Neural cell (in vitro differentiated cells): Measurements from ENCODE around the gene SNTB2. TPM values are rescaled to one million over a fixed set of nuclear protein-coding genes. Genes with fewer than 3 reads are reported as not detected.

Experiments
- H2AFZ ChIP-seq: fragments of 200-600, 300-800 bp; sonication (generic), shearing (Covaris generic); 2 replicates; pipeline ENCODE4 v1.6.0; 2014; ENCODE audit warnings: low read depth, mild to moderate bottlenecking, antibody characterized with exemption, low read length, moderate library complexity
- H3F3A ChIP-seq: fragments of 200-600 bp; shearing (Covaris generic); 2 replicates; pipeline ENCODE4 v1.6.1; 2016; ENCODE audit warnings: mild to moderate bottlenecking, moderate library complexity, mixed read lengths, antibody characterized with exemption, low read length; ENCODE audit not compliant: insufficient read depth, poor library complexity, severe bottlenecking
- H3K27ac ChIP-seq: fragments of 200-600, 300-800 bp; sonication (generic), shearing (Covaris generic); 2 replicates; pipeline ENCODE4 v1.5.1; 2014; ENCODE audit warnings: mild to moderate bottlenecking, low read length, moderate library complexity
- H3K27me3 ChIP-seq: fragments of 300-800, 200-600 bp; sonication (generic), shearing (Covaris generic); 2 replicates; pipeline ENCODE4 v1.6.0; 2014; ENCODE audit warnings: mild to moderate bottlenecking, low read depth, low read length, moderate library complexity; ENCODE audit not compliant: insufficient read depth
- H3K36me3 ChIP-seq: fragments of 300-800, 200-600 bp; sonication (generic), shearing (Covaris generic); 2 replicates; pipeline ENCODE4 v1.5.1; 2014; ENCODE audit warnings: mild to moderate bottlenecking, antibody characterized with exemption, low read length, moderate library complexity; ENCODE audit not compliant: insufficient read depth
- H3K4me2 ChIP-seq: fragments of 300-800, 200-600 bp; sonication (generic), shearing (Covaris generic); 2 replicates; pipeline ENCODE4 v1.6.0; 2014; ENCODE audit warnings: mild to moderate bottlenecking, low read length
- H3K4me3 ChIP-seq: fragments of 300-800, 200-600 bp; sonication (generic), shearing (Covaris generic); 2 replicates; pipeline ENCODE4 v1.5.1; 2014; ENCODE audit warnings: mild to moderate bottlenecking, low read length, moderate library complexity
- H3K79me2 ChIP-seq: fragments of 200-600 bp; shearing (Covaris generic); replicated peaks from 2 replicates; pipeline ENCODE4 v1.6.0; 2014; ENCODE audit warnings: mild to moderate bottlenecking, low read length, moderate library complexity; ENCODE audit not compliant: insufficient read depth
- H3K9ac ChIP-seq: fragments of 300-800, 200-600 bp; sonication (generic), shearing (Covaris generic); 2 replicates; pipeline ENCODE4 v1.6.1; 2016; ENCODE audit warnings: mild to moderate bottlenecking, low read length, mixed read lengths
- H3K9me2 ChIP-seq: fragments of 200-600 bp; shearing (Covaris generic); 2 replicates; pipeline ENCODE4 v1.6.1; 2016; ENCODE audit warnings: mild to moderate bottlenecking, low read length, mixed read lengths; ENCODE audit not compliant: insufficient read depth
- H3K9me3 ChIP-seq: fragments of 200-600, 300-800 bp; sonication (generic), shearing (Covaris generic); 2 replicates; pipeline ENCODE4 v1.6.1; 2016; ENCODE audit warnings: mild to moderate bottlenecking, mixed run types, low read length, moderate library complexity, mixed read lengths
- H4K20me1 ChIP-seq: fragments of 200-600 bp; shearing (Covaris generic); 2 replicates; pipeline ENCODE4 v1.6.1; 2016; ENCODE audit warnings: mild to moderate bottlenecking, mixed run types; ENCODE audit not compliant: insufficient read depth
- EP300 ChIP-seq: fragments of 450-650 bp; conservative IDR thresholded peaks from 2 replicates; pipeline ENCODE4 v1.6.1; 2014; ENCODE audit warnings: antibody characterized with exemption, mild to moderate bottlenecking, moderate library complexity; ENCODE audit not compliant: poor library complexity, severe bottlenecking
- EZH2 ChIP-seq: fragments of 200-600, 300-800 bp; shearing (Covaris generic), sonication (generic); IDR thresholded peaks from 2 replicates; pipeline ENCODE4 v1.6.1; 2014; ENCODE audit warnings: antibody characterized with exemption, low read length, borderline replicate concordance, mild to moderate bottlenecking; ENCODE audit not compliant: insufficient read depth, poor library complexity, severe bottlenecking
- MXI1 ChIP-seq: fragments of 450-650 bp; conservative IDR thresholded peaks from 2 replicates; pipeline ENCODE4 v1.6.1; 2014; ENCODE audit warnings: antibody characterized with exemption, mild to moderate bottlenecking; ENCODE audit not compliant: poor library complexity, severe bottlenecking
- POLR2AphosphoS5 ChIP-seq: IDR thresholded peaks from 2 replicates; pipeline ENCODE4 v1.6.1; 2012
- RAD21 ChIP-seq: fragments of 450-650 bp; conservative IDR thresholded peaks from 2 replicates; pipeline ENCODE4 v1.6.1; 2014; ENCODE audit warnings: antibody characterized with exemption, mild to moderate bottlenecking, moderate library complexity
- SMC3 ChIP-seq: fragments of 450-650 bp; conservative IDR thresholded peaks from 2 replicates; pipeline ENCODE4 v1.6.1; 2014; ENCODE audit warnings: antibody characterized with exemption, mild to moderate bottlenecking, moderate library complexity; ENCODE audit not compliant: poor library complexity
- TAF1 ChIP-seq: IDR thresholded peaks from 2 replicates; pipeline ENCODE4 v1.6.1; 2012; ENCODE audit warnings: low read depth
- polyA plus RNA-seq: library from polyadenylated mRNA; depleted of rRNA; stranded (reverse); fragments of >200 nt; gene quantifications from 2 replicates; pipeline ENCODE4 v1.2.3, GENCODE V29; 2014
- TF ChIP-seq, protein P1 (sequence below): IDR thresholded peaks from 2 replicates; pipeline ENCODE4 v1.6.1; 2012; ENCODE audit warnings: borderline replicate concordance
- TF ChIP-seq, protein P2 (sequence below): fragments of 450-650 bp; IDR thresholded peaks from 2 replicates; pipeline ENCODE4 v1.5.1; 2014; ENCODE audit warnings: antibody characterized with exemption, mild to moderate bottlenecking, moderate library complexity; ENCODE audit not compliant: poor library complexity, severe bottlenecking

SNTB2 gene
- polyA plus RNA-seq, 1 donor from 2014 or later = 7.0 TPM

DNA sequence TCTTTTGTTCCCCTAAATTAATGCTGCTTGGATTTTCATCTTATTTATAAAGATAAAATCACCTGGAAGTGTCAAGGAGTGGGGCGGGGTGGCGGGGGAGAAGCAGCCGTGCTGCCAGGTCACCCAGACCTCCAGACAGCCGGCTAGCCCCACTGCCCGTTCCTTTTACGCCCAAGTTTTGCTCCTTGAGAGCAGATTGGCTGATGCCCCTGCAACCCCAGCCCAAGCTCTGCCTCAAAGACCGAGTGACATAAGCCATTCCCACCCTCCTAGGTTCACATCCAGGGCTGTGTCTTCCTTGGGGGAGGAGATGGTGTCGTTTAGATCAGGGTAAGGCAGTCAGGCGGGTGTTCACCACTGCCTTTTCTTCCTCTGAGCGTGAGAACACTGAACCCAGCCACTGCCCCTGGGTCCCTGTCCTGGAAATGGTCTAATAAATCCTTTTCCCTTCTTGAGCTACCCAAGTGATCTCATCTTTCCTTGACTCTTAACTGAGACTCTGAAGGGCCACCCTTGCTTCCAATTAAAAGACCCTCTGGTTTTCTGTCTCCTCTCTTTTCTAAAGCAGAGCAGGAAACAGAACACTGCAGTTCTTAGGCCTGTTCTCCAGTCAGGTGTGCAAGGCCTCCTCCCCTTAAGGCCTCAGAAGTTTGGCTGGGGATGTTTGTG lies 137.8 kb downstream of the SNTB2 start (continued):
- TF ChIP-seq, protein P1, sequence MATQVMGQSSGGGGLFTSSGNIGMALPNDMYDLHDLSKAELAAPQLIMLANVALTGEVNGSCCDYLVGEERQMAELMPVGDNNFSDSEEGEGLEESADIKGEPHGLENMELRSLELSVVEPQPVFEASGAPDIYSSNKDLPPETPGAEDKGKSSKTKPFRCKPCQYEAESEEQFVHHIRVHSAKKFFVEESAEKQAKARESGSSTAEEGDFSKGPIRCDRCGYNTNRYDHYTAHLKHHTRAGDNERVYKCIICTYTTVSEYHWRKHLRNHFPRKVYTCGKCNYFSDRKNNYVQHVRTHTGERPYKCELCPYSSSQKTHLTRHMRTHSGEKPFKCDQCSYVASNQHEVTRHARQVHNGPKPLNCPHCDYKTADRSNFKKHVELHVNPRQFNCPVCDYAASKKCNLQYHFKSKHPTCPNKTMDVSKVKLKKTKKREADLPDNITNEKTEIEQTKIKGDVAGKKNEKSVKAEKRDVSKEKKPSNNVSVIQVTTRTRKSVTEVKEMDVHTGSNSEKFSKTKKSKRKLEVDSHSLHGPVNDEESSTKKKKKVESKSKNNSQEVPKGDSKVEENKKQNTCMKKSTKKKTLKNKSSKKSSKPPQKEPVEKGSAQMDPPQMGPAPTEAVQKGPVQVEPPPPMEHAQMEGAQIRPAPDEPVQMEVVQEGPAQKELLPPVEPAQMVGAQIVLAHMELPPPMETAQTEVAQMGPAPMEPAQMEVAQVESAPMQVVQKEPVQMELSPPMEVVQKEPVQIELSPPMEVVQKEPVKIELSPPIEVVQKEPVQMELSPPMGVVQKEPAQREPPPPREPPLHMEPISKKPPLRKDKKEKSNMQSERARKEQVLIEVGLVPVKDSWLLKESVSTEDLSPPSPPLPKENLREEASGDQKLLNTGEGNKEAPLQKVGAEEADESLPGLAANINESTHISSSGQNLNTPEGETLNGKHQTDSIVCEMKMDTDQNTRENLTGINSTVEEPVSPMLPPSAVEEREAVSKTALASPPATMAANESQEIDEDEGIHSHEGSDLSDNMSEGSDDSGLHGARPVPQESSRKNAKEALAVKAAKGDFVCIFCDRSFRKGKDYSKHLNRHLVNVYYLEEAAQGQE = no peak
- no peak for TF ChIP-seq RAD21

DNA sequence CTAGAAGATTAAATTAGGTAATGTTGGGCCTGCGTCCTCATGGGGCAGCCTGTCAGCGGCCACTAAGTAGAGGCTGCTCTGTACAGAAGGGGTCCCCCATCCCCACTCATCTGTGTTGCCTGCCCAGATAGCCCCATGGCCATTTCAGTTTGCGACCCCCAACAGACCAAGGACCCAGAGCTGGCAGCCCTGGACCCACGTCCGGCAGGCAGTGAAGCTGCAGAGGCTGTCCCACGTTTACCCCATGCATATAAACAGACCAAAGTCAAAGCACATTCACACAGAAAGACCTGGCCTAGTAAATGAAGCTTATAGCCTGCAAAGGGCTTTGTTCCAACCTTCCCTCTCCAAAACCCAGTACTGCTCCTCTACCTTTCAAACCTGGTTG lies 138.8 kb downstream of the SNTB2 start:
- Histone ChIP-seq H3K9me3 (no peaks in the 10 kb centered on the region), H3K27ac (no peak overlapping the region), H3K36me3 (peaks cover 9% of the 10 kb centered on the region), H4K20me1 (peaks cover 6% of the 10 kb centered on the region), H3K27me3 (no peaks in the 10 kb centered on the region), H2AFZ (no peak overlapping the region), H3K9me2 (no peaks in the 10 kb centered on the region), H3K79me2 (peaks cover 34% of the 10 kb centered on the region), H3F3A (no peaks in the 10 kb centered on the region), H3K9ac (no peak overlapping the region), H3K4me3 (no peak overlapping the region), H3K4me2 (no peak overlapping the region)
- TF ChIP-seq RAD21 (no peak), MXI1 (no peak), POLR2AphosphoS5 (no peak), SMC3 (no peak)

DNA sequence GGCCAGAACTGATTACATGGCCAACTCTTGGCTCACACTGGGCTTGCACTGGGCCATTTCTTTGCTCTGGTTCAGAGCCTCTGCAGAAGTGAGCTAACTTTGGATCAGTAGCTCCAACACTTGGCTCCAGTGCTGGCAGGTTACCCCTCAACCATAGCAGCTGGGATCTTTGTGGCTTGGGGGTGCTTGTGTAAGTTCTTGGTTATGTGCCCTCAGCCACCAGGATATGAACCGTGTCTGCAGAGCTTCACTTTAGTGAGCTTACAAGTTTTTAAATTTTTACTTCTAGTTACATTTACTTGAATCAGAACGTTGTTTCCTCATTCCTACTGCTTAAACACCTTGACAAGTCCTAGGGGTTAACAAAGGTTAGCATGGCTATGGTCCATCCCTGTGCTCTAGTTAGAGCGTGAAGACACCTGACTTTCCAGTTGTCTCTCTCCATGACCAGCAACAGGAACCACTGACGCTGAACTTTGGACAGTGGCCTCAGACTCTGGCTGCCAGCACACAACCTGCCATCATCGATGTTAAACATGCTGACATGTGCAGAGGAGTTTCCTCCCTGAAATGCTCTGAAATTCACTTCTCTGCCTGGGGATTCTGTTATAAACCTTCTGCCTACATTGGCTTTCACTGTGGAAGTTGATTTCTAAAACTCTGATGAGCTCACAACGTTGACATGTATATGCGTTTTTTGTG lies 139.4 kb downstream of the SNTB2 start:
- peaks cover 9% of the 10 kb centered on the region for H3K36me3 ChIP-seq
- no peaks in the 10 kb centered on the region for H3K9me3 ChIP-seq
- H3K9ac ChIP-seq = no peak overlapping the region
- TF ChIP-seq, protein P1 = no peak
- TF ChIP-seq TAF1 = no peak
- no peak for TF ChIP-seq POLR2AphosphoS5
- TF ChIP-seq, protein P2, sequence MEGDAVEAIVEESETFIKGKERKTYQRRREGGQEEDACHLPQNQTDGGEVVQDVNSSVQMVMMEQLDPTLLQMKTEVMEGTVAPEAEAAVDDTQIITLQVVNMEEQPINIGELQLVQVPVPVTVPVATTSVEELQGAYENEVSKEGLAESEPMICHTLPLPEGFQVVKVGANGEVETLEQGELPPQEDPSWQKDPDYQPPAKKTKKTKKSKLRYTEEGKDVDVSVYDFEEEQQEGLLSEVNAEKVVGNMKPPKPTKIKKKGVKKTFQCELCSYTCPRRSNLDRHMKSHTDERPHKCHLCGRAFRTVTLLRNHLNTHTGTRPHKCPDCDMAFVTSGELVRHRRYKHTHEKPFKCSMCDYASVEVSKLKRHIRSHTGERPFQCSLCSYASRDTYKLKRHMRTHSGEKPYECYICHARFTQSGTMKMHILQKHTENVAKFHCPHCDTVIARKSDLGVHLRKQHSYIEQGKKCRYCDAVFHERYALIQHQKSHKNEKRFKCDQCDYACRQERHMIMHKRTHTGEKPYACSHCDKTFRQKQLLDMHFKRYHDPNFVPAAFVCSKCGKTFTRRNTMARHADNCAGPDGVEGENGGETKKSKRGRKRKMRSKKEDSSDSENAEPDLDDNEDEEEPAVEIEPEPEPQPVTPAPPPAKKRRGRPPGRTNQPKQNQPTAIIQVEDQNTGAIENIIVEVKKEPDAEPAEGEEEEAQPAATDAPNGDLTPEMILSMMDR = no peak
- TF ChIP-seq SMC3 = no peak
- TF ChIP-seq EZH2 = no peak
- no peak for TF ChIP-seq EP300
- no peak for TF ChIP-seq RAD21
- TF ChIP-seq MXI1 = no peak
- H3K79me2 ChIP-seq = peaks cover 34% of the 10 kb centered on the region
- no peak overlapping the region for H3K27ac ChIP-seq
- H3K4me3 ChIP-seq = no peak overlapping the region
- H3K27me3 ChIP-seq = no peaks in the 10 kb centered on the region
- no peak overlapping the region for H3K4me2 ChIP-seq
- no peaks in the 10 kb centered on the region for H3K9me2 ChIP-seq
- no peak overlapping the region for H2AFZ ChIP-seq
- peaks cover 6% of the 10 kb centered on the region for H4K20me1 ChIP-seq
- H3F3A ChIP-seq = no peaks in the 10 kb centered on the region
